Measurements from ENCODE around the gene ABLIM1.

GRCh38 chr10:114525368-114525949 is 132.6 kb downstream of the ABLIM1 start:
- TF ChIP-seq RAD21 (IDR thresholded peaks at IDR 0.05; ENCODE audit: low read depth) = no peak
- TF ChIP-seq EP300 (IDR thresholded peaks at IDR 0.05; ENCODE audit: borderline replicate concordance) = no peak
- no peak for TF ChIP-seq MAX (IDR thresholded peaks at IDR 0.05)
- TF ChIP-seq CEBPB (IDR thresholded peaks at IDR 0.05) = no peak
- TF ChIP-seq REST (IDR thresholded peaks at IDR 0.05; ENCODE audit: low read depth) = no peak

Measured in Ishikawa (cell line).